HG03520 (cell line): ENCODE results near the gene LAMC1.

Experiments used
- ATAC-seq: cut with Tn5 transposase; IDR thresholded peaks from one replicate; pipeline ENCODE4 v1.9.1; 2021; ENCODE audit warnings: mild to moderate bottlenecking, moderate library complexity; ENCODE audit not compliant: unreplicated experiment

The LAMC1 gene

DNA sequence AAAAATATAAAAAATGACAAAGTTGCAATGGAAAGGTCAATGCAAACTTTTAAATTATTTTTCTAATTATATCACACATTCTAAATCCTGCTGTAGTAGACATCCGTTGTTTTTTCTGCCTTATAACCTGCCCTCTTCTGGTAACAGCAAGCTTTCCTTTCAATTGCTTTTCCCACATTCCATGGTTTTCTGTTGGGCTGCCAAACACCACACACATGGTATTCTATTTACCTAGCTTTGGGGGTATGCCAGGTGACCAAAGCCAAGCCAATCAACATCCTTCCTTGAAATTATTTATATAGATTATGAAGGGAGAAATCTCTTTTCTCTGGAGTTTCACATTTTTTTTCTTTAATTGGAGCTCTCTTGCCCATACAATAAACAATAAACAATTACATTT, 3.4 kb upstream of the LAMC1 start:
- ATAC-seq = no peak

DNA sequence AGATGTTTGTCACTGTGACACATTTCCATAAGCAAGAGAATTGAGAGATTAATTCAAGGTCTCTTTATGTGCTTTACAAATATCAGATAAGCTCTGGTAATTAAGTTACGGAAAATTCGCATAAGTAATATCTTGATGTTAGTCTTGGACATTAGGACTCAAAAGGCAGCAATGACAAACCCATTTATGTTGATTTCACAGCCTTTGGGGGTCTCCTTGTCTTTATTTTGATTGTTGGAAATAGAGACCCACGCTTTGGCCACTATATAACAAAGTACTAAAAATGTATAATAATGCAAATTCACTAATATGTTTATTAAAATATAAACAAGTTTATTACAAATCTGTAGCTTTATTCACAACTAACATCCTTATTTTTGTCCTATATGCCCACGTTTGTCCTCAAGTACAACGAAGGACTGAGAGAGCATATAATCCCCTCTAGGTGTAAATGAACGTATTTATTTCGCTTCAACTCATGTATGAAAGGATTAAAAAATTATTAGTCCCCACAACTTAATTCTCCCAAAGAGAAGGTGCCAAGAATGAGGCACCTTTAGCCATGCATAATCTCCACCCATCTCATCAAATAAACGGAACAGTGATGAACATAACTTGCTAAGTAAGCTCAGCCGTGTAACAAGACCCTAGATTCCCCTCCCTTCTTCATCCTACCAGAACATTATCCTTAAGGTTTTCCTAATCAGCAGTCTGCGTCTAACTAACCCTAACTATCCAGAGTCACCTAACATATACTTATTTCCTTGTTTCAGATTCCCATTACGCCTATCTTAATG, 1.6 kb upstream of the LAMC1 start:
- no peak for ATAC-seq

DNA sequence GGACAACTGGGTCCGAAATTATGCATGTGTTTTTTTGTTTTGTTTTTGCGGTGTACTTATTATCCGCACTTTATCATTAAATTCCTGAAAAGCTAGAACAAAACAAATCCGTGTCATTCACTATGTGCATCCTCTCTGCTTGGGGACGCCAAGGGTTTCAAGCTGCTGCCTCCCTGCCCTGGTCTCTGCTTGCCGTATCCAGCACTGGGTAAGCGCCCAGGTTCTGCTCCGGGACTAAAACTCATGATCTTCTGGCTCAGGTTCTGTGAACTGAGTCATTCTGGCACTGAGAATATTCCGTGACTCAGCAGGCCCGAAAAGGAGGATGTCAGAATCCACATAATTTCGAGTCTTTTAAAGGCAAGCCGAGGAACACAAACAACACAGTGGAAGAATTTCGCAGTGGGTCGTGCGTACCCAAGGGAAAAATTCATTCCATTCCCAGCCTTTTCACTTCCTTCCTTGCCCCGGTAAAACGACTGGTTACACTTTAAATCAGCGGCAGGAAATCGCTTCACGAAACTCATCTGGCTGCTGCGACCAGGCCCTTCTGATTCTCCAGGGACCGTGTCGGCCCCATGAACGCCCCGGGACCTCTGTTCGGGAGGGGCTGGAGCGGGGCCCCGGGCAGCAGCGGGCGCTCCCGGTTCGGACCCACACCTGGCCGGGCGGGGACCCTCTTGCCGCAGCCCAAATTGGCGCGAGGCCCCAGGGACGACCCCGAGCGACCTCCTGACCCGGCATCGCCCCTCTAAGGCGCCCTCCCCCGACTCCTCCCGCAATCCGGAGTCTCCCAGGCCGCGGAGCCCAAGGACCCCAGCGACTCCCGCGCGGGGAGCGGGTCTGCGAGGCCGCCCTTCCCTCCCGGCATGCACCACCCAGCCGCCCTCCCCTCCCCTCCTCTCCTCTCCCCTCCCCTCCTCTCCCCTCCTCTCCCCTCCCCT, 746 bp upstream of the LAMC1 start:
- ATAC-seq = peak; percentile 21

DNA sequence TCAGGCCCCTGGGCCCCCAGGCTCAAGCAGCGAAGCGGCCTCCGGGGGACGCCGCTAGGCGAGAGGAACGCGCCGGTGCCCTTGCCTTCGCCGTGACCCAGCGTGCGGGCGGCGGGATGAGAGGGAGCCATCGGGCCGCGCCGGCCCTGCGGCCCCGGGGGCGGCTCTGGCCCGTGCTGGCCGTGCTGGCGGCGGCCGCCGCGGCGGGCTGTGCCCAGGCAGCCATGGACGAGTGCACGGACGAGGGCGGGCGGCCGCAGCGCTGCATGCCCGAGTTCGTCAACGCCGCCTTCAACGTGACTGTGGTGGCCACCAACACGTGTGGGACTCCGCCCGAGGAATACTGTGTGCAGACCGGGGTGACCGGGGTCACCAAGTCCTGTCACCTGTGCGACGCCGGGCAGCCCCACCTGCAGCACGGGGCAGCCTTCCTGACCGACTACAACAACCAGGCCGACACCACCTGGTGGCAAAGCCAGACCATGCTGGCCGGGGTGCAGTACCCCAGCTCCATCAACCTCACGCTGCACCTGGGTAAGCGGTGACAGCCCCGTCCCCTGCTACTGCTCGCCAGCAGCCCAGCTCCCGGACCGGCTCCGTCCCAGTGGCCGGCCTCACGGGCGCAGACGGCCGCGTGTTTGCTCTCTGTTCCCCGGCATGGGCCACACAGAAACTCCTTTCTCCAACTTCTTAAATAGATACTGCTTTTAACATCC, 539 bp downstream of the LAMC1 start:
- ATAC-seq = peak; percentile 72

DNA sequence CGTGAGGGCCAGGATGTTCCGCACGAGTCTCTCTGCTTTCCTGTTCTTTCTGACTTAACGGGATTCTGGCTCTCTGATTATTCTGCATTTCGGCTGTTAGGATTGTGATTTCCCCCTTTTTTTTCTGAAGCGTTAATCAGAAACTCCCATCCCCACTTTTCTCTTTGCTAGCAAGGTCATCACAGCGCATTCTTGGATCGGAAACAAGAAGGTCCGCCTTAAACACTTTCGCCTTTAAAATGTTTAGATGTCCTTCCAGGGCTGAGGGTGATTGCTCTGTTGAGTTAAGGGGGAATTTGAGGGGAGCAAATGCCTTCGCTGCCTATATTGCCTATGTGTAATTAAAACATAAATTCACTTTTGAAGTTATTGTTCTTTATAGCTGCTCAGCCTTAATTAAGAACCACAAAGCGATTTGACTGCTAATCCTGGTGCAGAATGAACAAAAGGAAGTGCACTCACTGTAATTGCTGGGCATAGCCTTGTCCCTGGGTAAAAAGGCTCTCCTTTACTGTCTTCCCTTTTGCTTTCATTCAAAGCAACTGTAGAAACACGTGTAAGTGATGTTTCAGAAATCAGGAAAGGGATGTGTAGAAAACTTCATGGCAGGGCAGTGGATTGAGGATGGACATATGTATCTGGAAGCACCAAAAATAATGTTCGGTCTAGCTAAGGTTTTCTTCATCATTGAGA, 1.2 kb downstream of the LAMC1 start:
- no peak for ATAC-seq

DNA sequence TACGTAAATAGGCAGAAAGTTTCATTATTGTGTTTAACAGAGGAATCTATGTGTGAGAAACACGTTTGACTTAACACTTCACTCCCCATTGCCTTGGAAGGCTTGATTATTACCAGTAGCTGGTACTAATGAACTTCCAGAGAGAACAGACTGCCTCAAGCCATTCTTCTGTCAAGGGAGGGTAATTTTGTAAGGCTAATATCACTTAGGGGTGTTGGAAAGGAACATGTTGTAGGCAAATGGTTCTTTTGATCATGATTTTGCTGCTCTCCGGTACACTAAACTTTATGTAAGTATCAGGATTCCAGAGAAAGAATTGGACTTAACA, 1.8 kb downstream of the LAMC1 start:
- no peak for ATAC-seq

DNA sequence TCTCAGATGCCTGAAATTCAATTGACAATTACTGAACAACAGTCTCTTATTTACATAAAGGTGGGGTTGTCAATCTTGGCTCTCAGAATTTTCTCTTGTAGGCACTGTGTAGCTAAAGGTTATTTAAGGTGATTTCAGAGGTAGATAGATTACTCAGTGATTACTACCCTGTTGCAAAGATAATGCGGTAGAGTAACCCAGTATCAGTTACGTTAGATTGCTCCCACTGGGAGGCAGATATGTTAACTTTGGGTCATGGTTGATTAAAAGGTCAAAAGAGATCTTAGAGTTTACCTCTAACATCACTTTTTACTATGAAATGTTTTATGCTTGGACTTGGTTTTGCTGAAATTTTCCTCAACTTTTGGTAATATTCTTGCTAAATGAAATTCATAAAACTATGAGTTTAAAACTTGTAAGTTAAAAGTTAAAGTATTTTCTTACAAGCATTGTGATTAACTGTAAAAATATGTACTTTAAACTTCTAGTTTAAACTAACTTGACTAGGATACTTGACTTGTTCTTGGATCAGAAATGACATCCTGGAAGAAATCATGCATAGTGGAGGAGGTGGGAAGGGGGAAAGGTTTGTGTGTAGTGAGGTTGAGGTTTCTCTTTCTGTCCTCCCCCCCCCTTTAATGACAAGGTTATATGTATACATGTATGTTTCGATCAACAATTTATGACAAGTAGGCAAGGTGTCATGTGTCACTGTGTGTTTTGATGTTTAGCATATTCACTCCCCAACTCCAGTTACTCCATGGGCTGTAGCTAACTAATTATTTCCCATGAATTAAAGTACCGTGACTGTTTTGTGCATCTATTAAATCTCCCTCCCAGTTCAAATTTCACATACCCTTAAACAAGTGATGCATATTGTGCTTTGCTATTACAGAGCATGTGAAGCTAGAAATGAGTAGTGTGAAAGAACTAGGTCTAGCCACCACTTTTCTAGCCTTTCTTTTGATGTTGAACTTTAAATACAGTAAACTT, 2.9 kb downstream of the LAMC1 start:
- no peak for ATAC-seq

DNA sequence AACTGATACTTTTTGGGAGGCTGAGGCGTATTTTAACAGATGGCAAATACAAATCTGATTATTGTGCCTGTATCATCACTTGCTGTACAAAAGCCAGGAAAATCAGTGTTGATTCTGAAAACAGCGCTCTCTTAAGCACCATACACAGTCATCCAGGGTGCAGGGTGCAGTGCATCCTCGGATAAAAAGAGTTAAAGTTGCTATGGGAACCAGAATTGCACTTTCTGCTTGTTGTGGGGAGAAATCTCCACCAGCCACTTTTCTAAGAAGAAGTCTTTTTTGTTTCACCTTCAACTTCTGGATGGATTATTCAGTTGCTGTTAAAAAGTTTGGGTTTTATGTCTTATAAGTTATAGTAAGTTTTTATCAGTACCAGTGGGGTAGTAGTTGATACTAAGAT, 3.8 kb downstream of the LAMC1 start:
- ATAC-seq = no peak

DNA sequence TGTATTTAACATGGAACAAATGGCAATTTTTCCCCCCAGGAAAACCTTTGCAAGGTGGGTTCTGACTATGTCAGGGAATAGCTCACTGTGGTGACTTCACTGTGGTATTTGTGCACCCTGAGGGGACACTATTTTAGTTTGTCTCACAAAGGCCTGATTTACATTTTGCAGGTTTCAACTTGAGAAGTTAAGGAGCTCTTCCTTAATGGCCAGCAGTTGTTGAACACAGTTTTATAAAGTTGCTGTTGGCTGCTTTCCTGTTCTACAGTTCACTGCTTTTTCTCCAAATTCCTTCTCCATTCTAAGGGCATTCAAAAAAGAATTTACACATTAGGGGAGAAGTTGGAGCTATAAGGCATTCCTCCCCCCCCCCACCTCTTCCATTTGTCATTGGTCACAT, 4.6 kb downstream of the LAMC1 start:
- no peak for ATAC-seq

DNA sequence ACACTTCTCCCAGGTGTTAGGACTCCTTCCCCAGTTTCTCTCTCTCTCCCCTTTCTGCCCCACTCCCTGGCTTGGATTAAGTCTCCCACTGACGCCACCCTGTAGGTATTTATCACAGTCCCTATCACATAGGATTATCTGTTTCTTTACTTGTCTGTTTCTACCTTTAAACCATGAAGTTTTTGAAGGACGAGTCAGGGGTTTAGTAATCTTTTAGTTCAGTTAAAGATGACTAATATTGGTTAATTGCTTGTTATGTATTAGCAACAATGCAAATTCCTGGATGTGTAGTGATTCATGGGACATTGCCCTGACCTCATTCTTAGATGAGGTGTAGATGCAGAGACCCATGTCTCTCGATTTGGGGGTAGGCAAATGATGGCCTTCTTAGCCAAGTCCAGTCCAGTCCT, 6.4 kb downstream of the LAMC1 start:
- no peak for ATAC-seq

DNA sequence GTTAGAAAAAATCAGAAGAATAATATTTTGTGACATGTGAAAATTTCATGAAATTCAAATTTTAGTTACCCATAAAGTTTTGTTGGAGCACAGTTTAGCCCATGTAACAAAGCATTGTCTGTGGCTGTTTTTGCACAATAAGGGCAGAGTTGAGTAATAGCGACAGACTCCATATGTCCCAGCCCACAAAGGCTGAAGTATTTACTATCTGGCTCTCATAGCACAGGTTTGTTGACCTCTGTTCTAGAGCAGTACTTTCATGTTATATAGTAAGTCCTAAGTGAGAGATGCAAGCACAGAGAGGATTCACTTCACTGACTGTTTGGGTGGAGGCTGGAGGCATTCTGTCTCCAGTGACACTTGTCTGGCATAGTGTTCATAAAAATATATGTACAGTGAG, 6.8 kb downstream of the LAMC1 start:
- ATAC-seq = no peak

DNA sequence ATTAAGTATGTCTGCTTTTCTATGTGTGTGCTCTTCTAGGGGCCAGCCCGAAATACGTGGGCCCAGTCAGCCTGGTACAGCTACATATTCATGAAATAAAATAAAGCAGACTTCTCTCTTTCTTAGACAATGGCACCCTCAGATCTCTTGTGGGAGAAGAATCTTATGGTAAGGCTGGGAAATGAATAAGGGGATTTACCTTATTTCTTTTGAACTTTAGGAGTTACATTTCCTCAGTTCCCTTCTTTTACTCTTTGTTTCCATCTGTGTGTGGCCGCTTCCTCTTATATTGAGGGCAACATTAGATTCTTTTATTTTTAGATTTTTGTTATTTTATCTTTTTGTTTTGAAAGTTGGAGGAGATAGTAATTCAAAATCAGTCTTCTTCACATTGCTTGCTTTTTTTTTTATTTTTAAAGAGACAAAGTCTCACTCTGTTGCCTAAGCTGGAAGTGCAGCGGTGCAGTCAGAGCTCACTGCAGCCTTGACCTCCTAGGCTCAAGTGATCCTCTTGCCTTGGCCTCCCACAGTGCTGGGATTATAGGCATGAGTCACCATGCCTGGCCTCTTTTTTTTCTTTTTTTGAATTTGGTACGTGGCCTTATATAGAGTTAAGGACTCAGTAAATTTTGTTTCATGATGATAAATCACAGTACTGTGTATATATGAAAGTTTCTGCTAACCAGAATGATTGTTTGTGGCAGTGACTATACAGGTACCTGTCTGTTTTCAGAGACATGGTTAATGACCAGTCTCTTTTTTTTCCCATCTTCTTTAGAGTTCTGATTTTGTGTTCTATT, 9.1 kb downstream of the LAMC1 start:
- ATAC-seq = no peak

DNA sequence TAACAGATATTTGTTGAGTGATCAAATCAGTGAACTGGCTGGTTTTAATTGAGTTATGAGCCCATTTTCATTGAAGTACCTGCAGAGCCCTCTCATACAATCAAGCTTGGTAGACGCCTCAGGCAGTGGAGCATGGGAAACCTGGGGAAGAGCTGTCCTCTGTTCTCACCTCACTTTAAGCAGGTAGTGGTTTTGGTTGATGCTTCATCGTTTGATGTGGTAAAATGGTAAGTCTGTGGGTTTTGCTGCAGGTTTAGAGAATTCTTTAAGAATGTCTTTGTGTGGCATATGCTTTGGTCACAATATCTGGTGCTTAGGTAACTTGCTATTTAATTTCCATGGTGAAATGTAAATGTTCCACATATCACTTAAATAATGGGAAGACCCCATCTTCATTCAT, 10.0 kb downstream of the LAMC1 start:
- ATAC-seq = no peak

DNA sequence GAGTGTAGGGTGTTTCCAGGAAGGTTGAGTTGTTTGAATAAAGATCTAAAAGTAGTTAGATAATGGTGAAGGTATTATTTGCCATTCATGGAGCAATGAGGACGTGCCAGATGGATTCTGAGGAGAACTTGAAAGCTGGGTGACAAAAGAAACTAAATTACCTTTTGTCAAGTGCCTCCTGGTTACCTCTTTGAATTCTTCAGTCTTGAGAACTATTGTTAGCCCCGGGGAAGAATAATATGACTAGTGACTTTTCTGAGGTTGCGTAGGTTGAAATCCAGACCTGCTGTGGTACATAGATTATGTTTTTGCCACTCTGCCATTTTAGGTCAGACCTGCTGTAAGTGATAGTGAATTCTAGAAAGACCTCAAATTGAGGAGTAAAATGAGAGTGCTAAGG, 11.5 kb downstream of the LAMC1 start:
- ATAC-seq = no peak

DNA sequence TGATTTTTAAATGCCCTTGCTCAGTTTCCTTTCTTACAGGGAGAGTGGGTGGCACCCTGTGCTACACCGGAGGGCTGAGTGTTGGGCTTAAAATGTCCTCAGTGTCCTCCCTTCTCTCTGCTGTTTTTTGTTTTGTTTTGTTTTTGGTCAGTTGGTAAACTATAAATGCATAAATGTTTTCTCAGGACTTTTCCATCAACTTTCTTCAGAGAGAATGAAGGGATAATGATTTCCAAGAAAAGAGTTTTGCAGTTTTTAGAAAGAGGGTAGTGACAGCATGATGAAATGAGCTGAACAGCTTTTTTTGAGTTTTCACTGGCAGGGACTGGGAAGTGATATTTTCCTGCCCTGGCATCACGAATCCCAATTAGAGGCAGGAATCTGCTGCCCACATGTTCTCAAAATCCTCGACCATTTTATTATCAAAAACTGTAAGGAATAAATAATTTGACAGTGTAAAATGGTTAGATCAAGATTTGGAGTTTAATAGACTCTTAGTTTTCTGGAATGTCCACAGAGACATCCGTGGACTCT, 15.2 kb downstream of the LAMC1 start:
- no peak for ATAC-seq

DNA sequence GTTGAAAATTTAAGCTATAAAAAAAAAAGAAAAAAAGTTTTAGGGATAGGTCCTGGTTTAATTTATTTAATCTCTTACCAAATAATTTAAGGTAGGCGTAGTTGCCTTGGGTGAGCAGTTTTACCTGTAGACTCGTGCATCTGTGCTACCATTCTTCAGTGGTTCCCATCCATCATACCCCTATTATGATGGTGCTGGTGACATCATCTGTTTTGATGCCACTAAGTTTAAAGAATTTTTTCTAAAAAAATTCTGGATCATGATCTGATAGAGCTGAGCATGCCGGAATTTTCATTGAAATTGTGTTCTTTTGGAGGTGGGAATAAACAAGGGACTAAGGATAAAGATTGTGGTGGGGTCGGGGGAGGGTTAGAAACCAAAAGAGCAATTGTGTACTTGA, 15.7 kb downstream of the LAMC1 start:
- ATAC-seq = no peak

DNA sequence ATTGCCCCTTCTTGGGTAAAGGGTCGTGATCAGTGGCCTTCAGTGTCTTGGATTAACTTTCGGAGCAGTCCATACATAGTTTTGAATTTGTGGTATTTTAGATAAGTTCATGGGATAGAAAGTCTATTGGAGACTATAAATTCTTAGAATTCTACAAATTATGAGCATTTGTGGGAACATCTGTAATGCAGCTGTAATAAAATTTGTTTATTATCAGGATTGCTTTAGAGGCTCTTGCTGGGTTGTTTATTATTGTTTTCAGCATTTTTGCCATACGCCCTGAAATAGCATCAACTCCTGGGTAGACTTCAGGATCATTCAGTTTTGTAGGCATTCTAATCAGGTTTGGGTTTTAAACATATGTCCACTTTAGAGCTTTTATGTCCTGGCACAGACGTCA, 16.1 kb downstream of the LAMC1 start:
- ATAC-seq = no peak

DNA sequence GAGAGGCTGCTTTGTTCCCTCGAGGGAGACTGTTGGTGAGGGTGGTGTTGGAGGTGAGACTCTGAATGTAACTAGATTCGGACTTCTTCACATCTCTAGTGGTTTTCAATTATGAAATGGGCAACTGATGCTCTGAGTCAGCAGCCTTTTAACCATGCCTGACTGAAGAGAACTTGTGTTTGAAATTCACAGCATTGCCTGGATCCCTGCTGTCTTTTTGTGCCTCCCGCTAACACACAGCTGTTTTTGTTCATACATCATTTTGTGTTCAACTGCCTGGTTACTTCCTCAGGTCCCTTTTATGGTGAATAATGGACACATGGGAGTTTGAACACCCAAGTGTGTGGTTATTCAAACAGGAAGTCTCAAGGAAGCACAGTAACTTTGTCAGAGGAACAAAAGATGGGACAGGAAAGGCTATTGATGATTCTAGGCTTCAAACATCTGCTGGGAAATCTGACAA, 16.8 kb downstream of the LAMC1 start:
- ATAC-seq = no peak

DNA sequence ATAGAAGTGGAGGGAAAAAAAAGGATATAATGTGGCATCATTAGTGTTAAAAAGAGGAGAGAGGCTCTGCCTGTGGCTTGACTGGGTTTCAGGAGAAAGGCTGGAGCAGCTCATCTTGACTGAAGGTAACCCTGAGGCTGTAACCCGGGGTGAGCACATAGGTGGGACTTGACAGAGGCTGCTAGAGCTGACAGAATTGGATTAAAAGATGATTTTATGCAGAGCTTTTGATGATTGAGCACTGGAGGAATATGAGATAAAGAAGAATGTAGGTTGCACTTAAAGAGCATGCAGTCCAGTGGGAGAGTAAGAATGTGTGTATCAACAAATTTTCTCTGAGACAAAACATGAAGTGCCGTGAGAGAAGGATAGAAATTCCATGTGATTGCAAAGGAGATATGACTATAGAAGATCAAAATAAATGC, 17.3 kb downstream of the LAMC1 start:
- no peak for ATAC-seq
